ENCODE results near the gene CACNA2D1.

DNA sequence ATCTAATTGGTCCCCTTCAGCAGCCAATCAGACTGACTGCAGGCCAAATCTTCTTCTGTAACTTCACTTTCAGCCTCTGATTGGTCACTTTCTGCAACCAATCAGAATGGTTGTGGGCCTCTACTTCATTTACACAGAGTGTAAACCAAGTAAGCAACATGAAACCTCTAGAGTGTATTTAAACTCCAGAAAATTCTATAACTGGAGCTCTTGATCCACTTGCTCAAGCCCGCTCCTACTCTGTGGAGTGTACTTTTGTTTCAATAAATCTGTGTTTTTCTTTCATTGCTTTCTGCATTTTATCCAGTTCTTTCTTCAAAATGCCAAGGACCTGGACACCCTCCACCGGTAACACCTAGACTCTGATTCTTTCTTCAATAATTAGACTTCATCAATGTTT is 319.1 kb downstream of the CACNA2D1 start:
- TF ChIP-seq, protein P1, sequence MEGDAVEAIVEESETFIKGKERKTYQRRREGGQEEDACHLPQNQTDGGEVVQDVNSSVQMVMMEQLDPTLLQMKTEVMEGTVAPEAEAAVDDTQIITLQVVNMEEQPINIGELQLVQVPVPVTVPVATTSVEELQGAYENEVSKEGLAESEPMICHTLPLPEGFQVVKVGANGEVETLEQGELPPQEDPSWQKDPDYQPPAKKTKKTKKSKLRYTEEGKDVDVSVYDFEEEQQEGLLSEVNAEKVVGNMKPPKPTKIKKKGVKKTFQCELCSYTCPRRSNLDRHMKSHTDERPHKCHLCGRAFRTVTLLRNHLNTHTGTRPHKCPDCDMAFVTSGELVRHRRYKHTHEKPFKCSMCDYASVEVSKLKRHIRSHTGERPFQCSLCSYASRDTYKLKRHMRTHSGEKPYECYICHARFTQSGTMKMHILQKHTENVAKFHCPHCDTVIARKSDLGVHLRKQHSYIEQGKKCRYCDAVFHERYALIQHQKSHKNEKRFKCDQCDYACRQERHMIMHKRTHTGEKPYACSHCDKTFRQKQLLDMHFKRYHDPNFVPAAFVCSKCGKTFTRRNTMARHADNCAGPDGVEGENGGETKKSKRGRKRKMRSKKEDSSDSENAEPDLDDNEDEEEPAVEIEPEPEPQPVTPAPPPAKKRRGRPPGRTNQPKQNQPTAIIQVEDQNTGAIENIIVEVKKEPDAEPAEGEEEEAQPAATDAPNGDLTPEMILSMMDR (IDR thresholded peaks at IDR 0.05) = no peak
- TF ChIP-seq POLR2A (IDR thresholded peaks at IDR 0.05) (no peak), EP300 (IDR thresholded peaks at IDR 0.05) (no peak)
